SH-SY5Y (cell line): ENCODE results near the gene NEDD4L.

ENCODE experiments used
- GATA2 ChIP-seq: IDR thresholded peaks from 2 replicates; pipeline ENCODE4 v1.6.1; 2011; ENCODE audit warnings: mild to moderate bottlenecking, low read depth, low read length
- GATA3 ChIP-seq: IDR thresholded peaks from 2 replicates; pipeline ENCODE4 v1.6.1; 2011; ENCODE audit warnings: low read depth, mild to moderate bottlenecking, low read length, moderate library complexity

GRCh38 chr18:58196881-58197872 lies 153.2 kb downstream of the NEDD4L start:
- TF ChIP-seq GATA3 (no peak), GATA2 (no peak)
